CD4-positive, CD25-positive, alpha-beta regulatory T cell (primary cell): ENCODE measurements around the gene KATNB1. TPM values are rescaled to one million over a fixed set of nuclear protein-coding genes. Genes with fewer than 3 reads are reported as not detected.
"Not testable (repeated sequence)": the region's sequence is repeated elsewhere in the genome, so short reads cannot be mapped to it uniquely, and the experiment has no call there.

Experiments used
- ATAC-seq, 2 donors: fragments of 150-1000 bp; cut with Tn5 transposase; one replicate each; pipeline ENCODE4 v1.10.0; 2021; ENCODE audit warnings: low read depth in 2 of 2, moderate number of reproducible peaks in 2 of 2, moderate library complexity in 1 of 2
- DNase-seq, 3 donors: peaks; one replicate each; pipeline versions ENCODE4 v3.0.0 to v3.0.0-alpha.2; 2012 to 2022; ENCODE audit warnings: mixed read lengths in 1 of 3
- H3K27ac ChIP-seq: one replicate; pipeline ENCODE4 v1.7.0; 2013; ENCODE audit warnings: mild to moderate bottlenecking, low read length; ENCODE audit not compliant: insufficient read depth, poor library complexity, severe bottlenecking
- H3K27me3 ChIP-seq: one replicate; pipeline ENCODE4 v1.7.0; 2013; ENCODE audit warnings: low read length; ENCODE audit not compliant: control insufficient read depth, insufficient read depth
- H3K36me3 ChIP-seq: one replicate; pipeline ENCODE4 v1.7.0; 2013; ENCODE audit warnings: mild to moderate bottlenecking, low read length, moderate library complexity; ENCODE audit not compliant: control insufficient read depth, insufficient read depth
- H3K4me1 ChIP-seq: 2 replicates; pipeline ENCODE4 v1.7.0; 2013; ENCODE audit warnings: mild to moderate bottlenecking, low read length; ENCODE audit not compliant: insufficient read depth, control insufficient read depth, poor library complexity, severe bottlenecking
- H3K4me3 ChIP-seq: one replicate; pipeline ENCODE4 v1.7.0; 2013; ENCODE audit warnings: low read depth, mild to moderate bottlenecking, low read length, moderate library complexity
- H3K9me3 ChIP-seq, 2 experiments: 1 replicate in 1 of 2; 2 replicates in 1 of 2; pipeline ENCODE4 v1.7.0; 2013; ENCODE audit warnings: low read length in 2 of 2, mild to moderate bottlenecking in 1 of 2, moderate library complexity in 1 of 2; ENCODE audit not compliant: control insufficient read depth in 2 of 2
- H3K27ac Mint-ChIP-seq, 3 donors: one replicate each; pipeline ENCODE4 v1.8.0; 2020 to 2022; ENCODE audit warnings: mild to moderate bottlenecking in 3 of 3, mixed read lengths in 3 of 3, moderate library complexity in 2 of 3
- H3K27me3 Mint-ChIP-seq: one replicate; pipeline ENCODE4 v1.8.0; 2022; ENCODE audit warnings: mild to moderate bottlenecking, mixed read lengths
- H3K36me3 Mint-ChIP-seq: one replicate; pipeline ENCODE4 v1.8.0; 2020; ENCODE audit warnings: mixed read lengths
- H3K4me1 Mint-ChIP-seq, 4 donors: one replicate each; pipeline ENCODE4 v1.8.0; 2020 to 2022; ENCODE audit warnings: mixed read lengths in 4 of 4, mild to moderate bottlenecking in 1 of 4
- H3K4me3 Mint-ChIP-seq, 4 donors: one replicate each; pipeline ENCODE4 v1.8.0; 2020 to 2022; ENCODE audit warnings: mild to moderate bottlenecking in 4 of 4, mixed read lengths in 4 of 4, moderate library complexity in 3 of 4
- H3K9me3 Mint-ChIP-seq, 7 donors: one replicate each; pipeline ENCODE4 v1.8.0; 2020 to 2022; ENCODE audit warnings: mixed read lengths in 7 of 7, mild to moderate bottlenecking in 3 of 7, moderate library complexity in 2 of 7
- polyA plus RNA-seq, 4 donors: library from polyadenylated mRNA; unstranded; fragments of 300-500 nt; fragmentation: Illumina TruSeq; gene quantifications; one replicate each; pipeline ENCODE4 v1.2.3, GENCODE V29; 2021
- total RNA-seq: library from RNA; stranded (reverse); gene quantifications from one replicate; pipeline ENCODE4 v1.2.3, GENCODE V29; 2022

The KATNB1 gene
- total and polyA plus RNA-seq, 5 donors from 2014 or later: 12.8 to 20.3 (median 17.5) TPM

- Histone ChIP-seq H3K36me3 (no peaks in the 10 kb centered on the region), H3K4me1 (no peaks in the 10 kb centered on the region), H3K27me3 (peaks cover 10% of the 10 kb centered on the region), H3K27ac (no peak overlapping the region), H3K4me3 (no peak overlapping the region), H3K9me3 (no peaks in the 10 kb centered on the region)
- no peak for ATAC-seq
- H3K36me3 Mint-ChIP-seq: no peaks in the 10 kb centered on the region
- H3K27me3 Mint-ChIP-seq: peaks cover 50% of the 10 kb centered on the region
- DNase-seq: no peak
- no peak overlapping the region for H3K27ac Mint-ChIP-seq
- H3K9me3 Mint-ChIP-seq: no peaks in the 10 kb centered on the region
- no peak overlapping the region for H3K4me3 Mint-ChIP-seq
- no peaks in the 10 kb centered on the region for H3K4me1 Mint-ChIP-seq
Measured at GRCh38 chr16:57711993-57712392, 23.6 kb upstream of the KATNB1 start.

GRCh38 chr16:57712569-57712968 lies 23.0 kb upstream of the KATNB1 start:
- H3K36me3 ChIP-seq, H3K27ac Mint-ChIP-seq, H3K4me1 ChIP-seq, H3K4me1 Mint-ChIP-seq, ATAC-seq, H3K27ac ChIP-seq, H3K4me3 Mint-ChIP-seq, H3K9me3 Mint-ChIP-seq, H3K36me3 Mint-ChIP-seq, H3K27me3 ChIP-seq, DNase-seq, H3K4me3 ChIP-seq, H3K9me3 ChIP-seq: not testable (repeated sequence)
- peaks cover 50% of the 10 kb centered on the region for H3K27me3 Mint-ChIP-seq

- Histone ChIP-seq H3K4me1 (no peaks in the 10 kb centered on the region), H3K9me3 (no peaks in the 10 kb centered on the region), H3K27me3 (peaks cover 10% of the 10 kb centered on the region), H3K36me3 (no peaks in the 10 kb centered on the region), H3K27ac (no peak overlapping the region), H3K4me3 (no peak overlapping the region)
- peak overlapping the region in 1 of 4 donors; percentile 38 for H3K4me3 Mint-ChIP-seq
- H3K27ac Mint-ChIP-seq: no peak overlapping the region
- H3K36me3 Mint-ChIP-seq: no peaks in the 10 kb centered on the region
- DNase-seq (no peak), ATAC-seq (no peak)
- no peaks in the 10 kb centered on the region for H3K9me3 Mint-ChIP-seq
- H3K4me1 Mint-ChIP-seq: no peaks in the 10 kb centered on the region
- peaks cover 40% of the 10 kb centered on the region for H3K27me3 Mint-ChIP-seq
Measured at GRCh38 chr16:57713596-57713995, 22.0 kb upstream of the KATNB1 start.

GRCh38 chr16:57714047-57714446 lies 21.5 kb upstream of the KATNB1 start:
- Histone ChIP-seq H3K27me3 (peaks cover 10% of the 10 kb centered on the region), H3K9me3 (no peaks in the 10 kb centered on the region), H3K4me1 (no peaks in the 10 kb centered on the region), H3K36me3 (no peaks in the 10 kb centered on the region), H3K4me3 (no peak overlapping the region), H3K27ac (no peak overlapping the region)
- Mint-ChIP-seq H3K36me3 (no peaks in the 10 kb centered on the region), H3K27me3 (peaks cover 41% of the 10 kb centered on the region), H3K4me3 (no peak overlapping the region), H3K27ac (no peak overlapping the region), H3K4me1 (no peaks in the 10 kb centered on the region), H3K9me3 (no peaks in the 10 kb centered on the region)
- ATAC-seq: no peak
- DNase-seq: no peak

GRCh38 chr16:57720142-57720575 lies 15.4 kb upstream of the KATNB1 start:
- ATAC-seq (no peak), DNase-seq (peak in 2 of 3 donors; percentile 17 to 58)
- peaks cover 0 to 2% (median 0%) of the 10 kb centered on the region in 7 donors for H3K9me3 Mint-ChIP-seq
- H3K27ac Mint-ChIP-seq: no peak overlapping the region
- Histone ChIP-seq H3K36me3 (no peaks in the 10 kb centered on the region), H3K4me1 (no peaks in the 10 kb centered on the region), H3K9me3 (no peaks in the 10 kb centered on the region), H3K4me3 (no peak overlapping the region), H3K27ac (no peak overlapping the region), H3K27me3 (no peaks in the 10 kb centered on the region)
- no peaks in the 10 kb centered on the region for H3K4me1 Mint-ChIP-seq
- no peaks in the 10 kb centered on the region for H3K36me3 Mint-ChIP-seq
- peaks cover 18% of the 10 kb centered on the region for H3K27me3 Mint-ChIP-seq
- no peak overlapping the region for H3K4me3 Mint-ChIP-seq

GRCh38 chr16:57721356-57722209 lies 14.0 kb upstream of the KATNB1 start:
- H3K27ac Mint-ChIP-seq: no peak overlapping the region
- no peak for DNase-seq

GRCh38 chr16:57722210-57722499 lies 13.4 kb upstream of the KATNB1 start:
- Histone ChIP-seq H3K9me3 (no peaks in the 10 kb centered on the region), H3K27me3 (no peaks in the 10 kb centered on the region), H3K36me3 (no peaks in the 10 kb centered on the region), H3K4me1 (no peaks in the 10 kb centered on the region), H3K4me3 (no peak overlapping the region), H3K27ac (no peak overlapping the region)
- H3K4me1 Mint-ChIP-seq: no peaks in the 10 kb centered on the region
- ATAC-seq (no peak), DNase-seq (no peak)
- peaks cover 0 to 2% (median 0%) of the 10 kb centered on the region in 7 donors for H3K9me3 Mint-ChIP-seq
- peaks cover 9% of the 10 kb centered on the region for H3K27me3 Mint-ChIP-seq
- no peak overlapping the region for H3K27ac Mint-ChIP-seq
- no peak overlapping the region for H3K4me3 Mint-ChIP-seq
- H3K36me3 Mint-ChIP-seq: no peaks in the 10 kb centered on the region

More at GRCh38 chr16:57721356-57722209, 14.0 kb upstream of the KATNB1 start:
- Mint-ChIP-seq H3K9me3 (peaks cover 0 to 2% (median 0%) of the 10 kb centered on the region in 7 donors), H3K36me3 (no peaks in the 10 kb centered on the region), H3K27me3 (peaks cover 11% of the 10 kb centered on the region), H3K4me3 (no peak overlapping the region), H3K4me1 (no peaks in the 10 kb centered on the region)
- ATAC-seq: no peak
- Histone ChIP-seq H3K27ac (no peak overlapping the region), H3K4me3 (no peak overlapping the region), H3K27me3 (no peaks in the 10 kb centered on the region), H3K9me3 (no peaks in the 10 kb centered on the region), H3K4me1 (no peaks in the 10 kb centered on the region), H3K36me3 (no peaks in the 10 kb centered on the region)

GRCh38 chr16:57722651-57723050 lies 12.9 kb upstream of the KATNB1 start:
- no peaks in the 10 kb centered on the region for H3K36me3 Mint-ChIP-seq
- H3K36me3 ChIP-seq: no peaks in the 10 kb centered on the region
- no peaks in the 10 kb centered on the region for H3K4me1 ChIP-seq
- no peak for ATAC-seq
- no peaks in the 10 kb centered on the region for H3K9me3 ChIP-seq
- no peak overlapping the region for H3K27ac ChIP-seq
- no peaks in the 10 kb centered on the region for H3K4me1 Mint-ChIP-seq
- no peak overlapping the region for H3K27ac Mint-ChIP-seq
- H3K27me3 ChIP-seq: no peaks in the 10 kb centered on the region
- peaks cover 9% of the 10 kb centered on the region for H3K27me3 Mint-ChIP-seq
- H3K4me3 ChIP-seq: no peak overlapping the region
- DNase-seq: no peak
- H3K9me3 Mint-ChIP-seq: peaks cover 0 to 2% (median 0%) of the 10 kb centered on the region in 7 donors
- no peak overlapping the region for H3K4me3 Mint-ChIP-seq
